HepG2 (cell line): ENCODE measurements around the gene CDYL. TPM values are rescaled to one million over a fixed set of nuclear protein-coding genes. Genes with fewer than 3 reads are reported as not detected.

Experiments
- ATAC-seq: fragments of 200-7000 bp; cut with Tn5 transposase; 3 replicates; pipeline ENCODE4 v1.9.1; 2020; ENCODE audit warnings: mild to moderate bottlenecking, moderate library complexity
- BruUV-seq: library from RNA; stranded (reverse); fragments of 400-500 nt; replicated peaks from 2 replicates; lab custom pipeline; 2021; lab: Mats Ljungman, UMichigan
- CTCF ChIA-PET: fragments of 300-600 bp; formaldehyde crosslinking; extraction: SDS; loops from one replicate; lab custom pipeline; 2021; ENCODE audit warnings: low total read pairs, inconsistent platforms, low intra/inter-chr PET ratio; lab: Yijun Ruan, JAX
- POLR2A ChIA-PET: fragments of 350-600 bp; sonication (Branson Sonifier 250); formaldehyde crosslinking; loops from one replicate; lab custom pipeline; 2020; ENCODE audit warnings: antibody characterized with exemption, inconsistent platforms; lab: Yijun Ruan, JAX
- DNase-seq: peaks from one replicate; pipeline ENCODE4 v3.0.0-alpha.2; 2015; ENCODE audit warnings: low spot score
- FAIRE-seq: peaks from 3 replicates; lab custom pipeline; 2011; peaks lifted over from hg19 to GRCh38; lab: Jason Lieb, UNC
- H2AFZ ChIP-seq: one replicate; pipeline ENCODE4 v1.6.1; 2011; ENCODE audit warnings: low read length, inconsistent platforms
- H3K27ac ChIP-seq: fragments of 300-600 bp; 3 replicates; pipeline ENCODE4 v1.8.0; 2011; ENCODE audit warnings: mixed run types, mild to moderate bottlenecking, mixed read lengths, low read length, inconsistent platforms; ENCODE audit not compliant: insufficient read depth; ENCODE audit errors: extremely low read length
- H3K27me3 ChIP-seq, 2 experiments: fragments of 200-600 bp in 1 of 2; 2 replicates in 1 of 2; 3 replicates in 1 of 2; pipeline versions ENCODE4 v1.6.0 to v1.8.0; 2011; ENCODE audit warnings: low read length in 2 of 2, mild to moderate bottlenecking in 2 of 2, moderate library complexity in 2 of 2, inconsistent platforms in 1 of 2; ENCODE audit not compliant: insufficient read depth in 2 of 2, control insufficient read depth in 1 of 2
- H3K36me3 ChIP-seq, 2 experiments: fragments of 200-600 bp in 1 of 2; replicated peaks in 1 of 2; 2 replicates in 1 of 2; 3 replicates in 1 of 2; pipeline versions ENCODE4 v1.5.1 to v1.8.0; 2011; ENCODE audit warnings: low read length in 2 of 2, inconsistent platforms in 1 of 2; ENCODE audit not compliant: insufficient read depth in 2 of 2, control insufficient read depth in 1 of 2
- H3K4me1 ChIP-seq: 2 replicates; pipeline ENCODE4 v1.5.1; 2012; ENCODE audit warnings: low read length, inconsistent platforms; ENCODE audit not compliant: insufficient read depth
- H3K4me2 ChIP-seq: 2 replicates; pipeline ENCODE4 v1.6.0; 2011; ENCODE audit warnings: low read depth, low read length, inconsistent platforms
- H3K4me3 ChIP-seq, 3 experiments: fragments of 200-600 bp in 1 of 3; sonication (generic), shearing (Covaris generic) in 1 of 3; replicated peaks in 1 of 3; 2 replicates each; pipeline ENCODE4 v1.5.1; 2011 to 2016; ENCODE audit warnings: low read length in 3 of 3, inconsistent platforms in 2 of 3, low read depth in 2 of 3, mild to moderate bottlenecking in 2 of 3, control low read depth in 1 of 3, mixed read lengths in 1 of 3; ENCODE audit not compliant: insufficient read depth in 1 of 3
- H3K79me2 ChIP-seq: one replicate; pipeline ENCODE4 v1.6.1; 2011; ENCODE audit warnings: low read length, inconsistent platforms; ENCODE audit not compliant: insufficient read depth
- H3K9ac ChIP-seq: 2 replicates; pipeline ENCODE4 v1.6.0; 2011; ENCODE audit warnings: mild to moderate bottlenecking, low read depth, low read length, inconsistent platforms; ENCODE audit not compliant: insufficient read depth
- H3K9me3 ChIP-seq: 2 replicates; pipeline ENCODE4 v1.5.1; 2012; ENCODE audit warnings: mild to moderate bottlenecking, low read length
- H4K20me1 ChIP-seq: 2 replicates; pipeline ENCODE4 v1.6.0; 2011; ENCODE audit warnings: inconsistent platforms, mild to moderate bottlenecking, low read length, moderate library complexity; ENCODE audit not compliant: insufficient read depth
- EZH2 ChIP-seq: conservative IDR thresholded peaks from 2 replicates; pipeline ENCODE4 v1.6.1; 2012; ENCODE audit warnings: mild to moderate bottlenecking, low read depth, low read length, moderate library complexity
- IRF2 ChIP-seq: IDR thresholded peaks from 2 replicates; pipeline ENCODE4 v1.6.1; 2018; ENCODE audit warnings: missing genetic modification reagents, missing compliant biosample characterization
- JUN ChIP-seq: sonication (generic); formaldehyde crosslinking; IDR thresholded peaks from 2 replicates; pipeline ENCODE4 v1.4.0; 2020; ENCODE audit warnings: mild to moderate bottlenecking, missing genetic modification reagents
- MTERF4 ChIP-seq: sonication (generic); formaldehyde crosslinking; IDR thresholded peaks from 2 replicates; pipeline ENCODE4 v1.8.0; 2023; ENCODE audit warnings: mild to moderate bottlenecking, missing genetic modification reagents
- NR1H2 ChIP-seq: sonication (generic); formaldehyde crosslinking; IDR thresholded peaks from 2 replicates; pipeline ENCODE4 v1.8.1; 2022; ENCODE audit warnings: low read depth, missing genetic modification reagents, borderline replicate concordance
- PBX2 ChIP-seq: IDR thresholded peaks from 2 replicates; pipeline ENCODE4 v1.6.1; 2016; ENCODE audit warnings: control low read depth
- ZNF281 ChIP-seq: sonication (generic); formaldehyde crosslinking; IDR thresholded peaks from 2 replicates; pipeline ENCODE4 v1.4.0; 2020; ENCODE audit warnings: missing genetic modification reagents, borderline replicate concordance
- ZNF552 ChIP-seq: sonication (generic); formaldehyde crosslinking; IDR thresholded peaks from 2 replicates; pipeline ENCODE4 v1.9.0; 2022; ENCODE audit warnings: missing genetic modification reagents, mild to moderate bottlenecking, borderline replicate concordance
- ZNF563 ChIP-seq: sonication (generic); formaldehyde crosslinking; IDR thresholded peaks from 2 replicates; pipeline ENCODE4 v1.8.0; 2022; ENCODE audit warnings: mild to moderate bottlenecking, moderate library complexity, missing genetic modification reagents
- WGBS: methylation state at CpG from one replicate; pipeline ENCODE4 v1.1.6; 2017; ENCODE audit warnings: low lambda C conversion rate; 5-methylcytosine and 5-hydroxymethylcytosine counted together
- in situ Hi-C: cut with HindIII; loops from 2 replicates; pipeline ENCODE4 v1.10.0; 2017; ENCODE audit warnings: low pct_unique_long_range_greater_than_20kb; ENCODE audit not compliant: extremely low pct_ligation_motif_present
- intact Hi-C: fragments of 100-400 bp; cut with micrococcal nuclease; formaldehyde crosslinking; loops from one replicate; pipeline ENCODE4 v1.10.0; 2022; ENCODE audit not compliant: unreplicated experiment
- polyA plus RNA-seq, 8 experiments: library from polyadenylated mRNA; depleted of rRNA in 3 of 8; stranded (reverse) in 7 of 8; unstranded in 1 of 8; fragments of >200 nt; fragmentation: Illumina TruSeq in 4 of 8; extraction: Trizol in 4 of 8; gene quantifications; 2 replicates each; pipeline versions ENCODE4 v1.2.1 to v1.2.3, GENCODE V29; 2011 to 2016; ENCODE audit warnings: low read depth in 4 of 8, missing spikeins in 1 of 8, mixed read lengths in 1 of 8; ENCODE audit not compliant: insufficient read depth in 1 of 8
- total RNA-seq, 5 experiments: library from RNA; depleted of rRNA; stranded (reverse); fragments of >200 nt; fragmentation: Illumina TruSeq; extraction: Trizol; gene quantifications; 2 replicates each; pipeline ENCODE4 v1.2.3, GENCODE V29; 2016; ENCODE audit warnings: low read depth in 1 of 5
- TF ChIP-seq, protein P1 (sequence below): sonication (generic); formaldehyde crosslinking; IDR thresholded peaks from 2 replicates; pipeline ENCODE4 v1.5.0; 2020; ENCODE audit warnings: missing genetic modification reagents
- TF ChIP-seq, protein P2 (sequence below): sonication (generic); formaldehyde crosslinking; IDR thresholded peaks from 2 replicates; pipeline ENCODE4 v1.4.0; 2020; ENCODE audit warnings: mild to moderate bottlenecking, low read depth, missing genetic modification reagents
- TF ChIP-seq, protein P3 (sequence below): sonication (generic); formaldehyde crosslinking; IDR thresholded peaks from 2 replicates; pipeline ENCODE4 v1.5.0; 2020; ENCODE audit warnings: mild to moderate bottlenecking, missing genetic modification reagents

CDYL gene
- total and polyA plus RNA-seq, 2 of the 13 experiments (the other 11 are each of a cell fraction or from before 2014, with no cell fraction given): 22.8 to 105 TPM

- Histone ChIP-seq H3K9ac (no peak overlapping the region), H3K36me3 (peaks cover 5 to 21% of the 10 kb centered on the region in 2 experiments; a peak in 4 of 5 replicates), H3K4me2 (no peak overlapping the region), H2AFZ (no peak overlapping the region), H3K4me3 (no peak overlapping the region), H3K27me3 (no peaks in the 10 kb centered on the region), H4K20me1 (no peaks in the 10 kb centered on the region; the same call in 1 of the 2 replicates), H3K4me1 (no peaks in the 10 kb centered on the region), H3K79me2 (no peaks in the 10 kb centered on the region), H3K9me3 (0 out of 2 replicates have a peak, but pooled peaks cover 1% of the 10 kb centered on the region), H3K27ac (no peak overlapping the region)
- ChIA-PET CTCF (no interaction called here), POLR2A (no interaction called here)
- DNase-seq (no peak), ATAC-seq (no peak), FAIRE-seq (no peak)
- TF ChIP-seq ZNF281 (no peak), ZNF552 (CRISPR knock-in tag) (no peak), IRF2 (CRISPR knock-in tag) (no peak), JUN (CRISPR knock-in tag) (no peak), EZH2 (no peak), PBX2 (no peak), ZNF563 (CRISPR knock-in tag) (no peak), NR1H2 (CRISPR knock-in tag) (no peak), MTERF4 (CRISPR knock-in tag) (no peak)
- TF ChIP-seq, protein P1, sequence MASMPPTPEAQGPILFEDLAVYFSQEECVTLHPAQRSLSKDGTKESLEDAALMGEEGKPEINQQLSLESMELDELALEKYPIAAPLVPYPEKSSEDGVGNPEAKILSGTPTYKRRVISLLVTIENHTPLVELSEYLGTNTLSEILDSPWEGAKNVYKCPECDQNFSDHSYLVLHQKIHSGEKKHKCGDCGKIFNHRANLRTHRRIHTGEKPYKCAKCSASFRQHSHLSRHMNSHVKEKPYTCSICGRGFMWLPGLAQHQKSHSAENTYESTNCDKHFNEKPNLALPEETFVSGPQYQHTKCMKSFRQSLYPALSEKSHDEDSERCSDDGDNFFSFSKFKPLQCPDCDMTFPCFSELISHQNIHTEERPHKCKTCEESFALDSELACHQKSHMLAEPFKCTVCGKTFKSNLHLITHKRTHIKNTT: no peak
- TF ChIP-seq, protein P2, sequence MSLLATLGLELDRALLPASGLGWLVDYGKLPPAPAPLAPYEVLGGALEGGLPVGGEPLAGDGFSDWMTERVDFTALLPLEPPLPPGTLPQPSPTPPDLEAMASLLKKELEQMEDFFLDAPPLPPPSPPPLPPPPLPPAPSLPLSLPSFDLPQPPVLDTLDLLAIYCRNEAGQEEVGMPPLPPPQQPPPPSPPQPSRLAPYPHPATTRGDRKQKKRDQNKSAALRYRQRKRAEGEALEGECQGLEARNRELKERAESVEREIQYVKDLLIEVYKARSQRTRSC (CRISPR knock-in tag): no peak
- TF ChIP-seq, protein P3, sequence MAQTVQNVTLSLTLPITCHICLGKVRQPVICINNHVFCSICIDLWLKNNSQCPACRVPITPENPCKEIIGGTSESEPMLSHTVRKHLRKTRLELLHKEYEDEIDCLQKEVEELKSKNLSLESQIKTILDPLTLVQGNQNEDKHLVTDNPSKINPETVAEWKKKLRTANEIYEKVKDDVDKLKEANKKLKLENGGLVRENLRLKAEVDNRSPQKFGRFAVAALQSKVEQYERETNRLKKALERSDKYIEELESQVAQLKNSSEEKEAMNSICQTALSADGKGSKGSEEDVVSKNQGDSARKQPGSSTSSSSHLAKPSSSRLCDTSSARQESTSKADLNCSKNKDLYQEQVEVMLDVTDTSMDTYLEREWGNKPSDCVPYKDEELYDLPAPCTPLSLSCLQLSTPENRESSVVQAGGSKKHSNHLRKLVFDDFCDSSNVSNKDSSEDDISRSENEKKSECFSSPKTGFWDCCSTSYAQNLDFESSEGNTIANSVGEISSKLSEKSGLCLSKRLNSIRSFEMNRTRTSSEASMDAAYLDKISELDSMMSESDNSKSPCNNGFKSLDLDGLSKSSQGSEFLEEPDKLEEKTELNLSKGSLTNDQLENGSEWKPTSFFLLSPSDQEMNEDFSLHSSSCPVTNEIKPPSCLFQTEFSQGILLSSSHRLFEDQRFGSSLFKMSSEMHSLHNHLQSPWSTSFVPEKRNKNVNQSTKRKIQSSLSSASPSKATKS (CRISPR knock-in tag): no peak
- no TSS peak for BruUV-seq
- intact Hi-C loops (no loop called here), in situ Hi-C loops (no loop called here)
- 91% methylated on average over 12 of the region's 12 CpGs for WGBS
These were observed 128.3 kb downstream of the CDYL start for GRCh38 chr6:4904461-4905025.
